CD4-positive, alpha-beta T cell treated with Interleukin-4 for 4 hours (primary cell): ENCODE data around the gene CDH1.

Experiments
- DNase-seq: peaks from one replicate; pipeline ENCODE4 v3.0.0-alpha.2; 2020

The CDH1 gene

GRCh38 chr16:68732042-68732680 is 4.9 kb upstream of the CDH1 start:
- DNase-seq, result no peak

GRCh38 chr16:68732741-68733399 is 4.2 kb upstream of the CDH1 start:
- no peak for DNase-seq

- DNase-seq, result no peak
Measured at GRCh38 chr16:68733570-68733969, 3.5 kb upstream of the CDH1 start.

DNA sequence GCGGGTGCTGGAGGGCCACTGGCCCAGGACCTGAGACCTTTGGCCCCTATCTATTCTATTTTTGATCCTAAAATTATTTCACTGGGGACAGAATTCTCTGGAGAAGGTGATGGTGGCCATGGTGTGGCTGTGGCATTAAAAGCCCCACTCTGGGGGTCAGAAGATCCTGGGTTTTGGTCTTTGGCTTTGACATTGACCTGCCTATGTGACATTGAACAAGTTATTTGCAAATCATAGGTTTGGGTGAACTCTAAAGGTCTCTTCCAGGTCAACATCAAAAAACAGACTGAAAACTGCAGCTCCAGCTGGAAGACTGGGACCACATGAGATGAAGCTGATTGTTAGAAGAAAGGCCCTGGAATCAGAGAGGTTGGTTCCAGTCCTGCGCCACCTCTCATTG is 2.3 kb upstream of the CDH1 start:
- no peak for DNase-seq

GRCh38 chr16:68736561-68736960 is 531 bp upstream of the CDH1 start:
- no peak for DNase-seq

GRCh38 chr16:68737730-68738629 is 888 bp downstream of the CDH1 start:
- DNase-seq, result no peak

DNA sequence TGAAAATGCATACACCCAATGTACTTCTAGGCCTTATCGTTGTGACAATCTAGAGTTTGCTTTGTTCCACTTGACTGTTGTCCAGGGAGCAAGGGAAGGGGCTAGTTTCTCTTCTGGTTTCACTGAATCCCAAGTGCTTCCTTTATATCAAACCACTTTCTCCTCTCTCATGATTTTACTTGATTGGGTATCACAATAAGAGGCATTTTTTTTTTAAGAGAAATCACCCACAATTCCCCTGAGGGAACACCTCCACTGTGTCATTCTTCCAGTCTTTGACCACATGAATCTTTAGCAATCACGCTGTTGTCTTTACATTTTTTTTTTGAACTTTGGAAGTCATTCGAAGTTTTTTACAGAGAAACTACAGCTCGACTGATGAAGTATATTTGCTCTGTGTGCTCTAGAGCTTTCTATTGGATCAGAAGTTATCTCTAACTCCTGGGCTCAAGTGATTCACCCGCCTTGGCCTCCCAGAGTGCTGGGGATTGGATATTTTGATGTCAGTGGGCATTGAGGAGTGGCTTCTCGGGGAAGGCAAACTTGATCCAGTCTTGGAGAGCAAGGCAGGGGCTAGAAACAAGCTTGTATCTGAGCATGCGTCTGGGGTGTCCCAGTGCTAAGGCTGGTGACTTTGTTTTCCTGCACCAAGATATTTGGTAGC is 3.0 kb downstream of the CDH1 start:
- no peak for DNase-seq

GRCh38 chr16:68740628-68741346 is 3.7 kb downstream of the CDH1 start:
- no peak for DNase-seq

DNA sequence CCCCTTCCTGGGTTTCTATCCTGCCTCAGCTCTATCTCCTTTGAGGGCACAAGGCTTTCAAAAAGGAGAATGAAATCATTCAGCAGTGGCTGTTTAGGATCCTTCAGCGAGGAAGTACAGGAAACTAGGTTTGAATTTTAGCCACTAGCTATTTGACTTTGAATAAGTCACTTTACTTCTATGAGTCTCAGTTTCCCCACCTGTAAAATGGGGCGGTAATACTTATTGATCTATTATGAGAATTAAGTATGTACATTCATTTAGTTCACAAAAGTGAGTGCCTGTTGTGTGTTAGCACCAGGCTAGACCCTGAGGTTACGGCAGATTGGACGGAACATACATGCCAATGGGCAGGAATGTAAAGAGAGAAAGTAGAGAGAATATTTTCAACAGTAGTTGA is 6.6 kb downstream of the CDH1 start:
- no peak for DNase-seq

DNA sequence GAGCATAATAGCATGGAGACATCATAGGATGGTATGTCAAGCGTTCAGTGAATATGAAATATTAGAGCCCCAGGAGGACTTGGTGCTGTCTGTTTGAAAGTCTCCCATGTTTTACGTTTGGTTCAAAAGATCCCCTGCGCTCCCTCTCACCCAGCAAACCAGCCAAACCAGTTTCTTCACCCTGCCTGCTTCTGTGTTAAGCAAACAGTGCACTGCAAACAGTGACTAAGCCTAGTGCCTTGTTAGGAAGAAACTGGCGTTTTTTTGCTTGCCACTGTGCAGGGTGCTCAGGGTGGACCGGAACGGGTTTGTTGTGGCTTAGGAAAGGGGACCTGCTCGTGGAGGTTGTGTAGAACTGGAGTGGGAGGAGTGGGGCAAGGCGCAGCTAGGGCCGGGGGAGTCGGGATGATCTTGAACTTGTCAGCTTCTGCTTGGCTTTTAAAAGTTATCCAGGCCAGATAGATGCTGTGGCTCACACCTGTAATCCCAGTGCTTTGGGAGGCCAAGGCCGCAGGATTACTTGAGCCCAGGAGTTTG is 7.7 kb downstream of the CDH1 start:
- no peak for DNase-seq

DNA sequence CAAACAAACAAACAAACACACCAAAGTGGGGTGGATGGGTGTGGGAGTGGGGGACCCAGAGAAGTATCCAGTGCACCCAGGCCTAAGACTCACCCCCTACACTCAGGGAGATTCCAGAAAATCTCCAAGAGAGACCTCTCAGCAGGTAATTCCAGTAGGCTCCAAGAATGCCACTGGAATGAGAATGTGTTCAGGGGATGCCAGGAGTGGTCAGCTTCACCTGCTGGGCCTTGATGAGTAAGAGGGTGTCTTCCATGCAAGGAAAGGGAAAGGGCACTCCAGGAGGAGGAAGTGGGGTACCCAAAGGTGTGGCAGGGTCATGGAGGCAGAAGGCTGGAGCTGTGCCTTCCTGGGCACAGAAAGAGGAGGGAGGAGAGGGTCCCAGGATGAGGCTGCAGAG is 9.9 kb downstream of the CDH1 start:
- DNase-seq, result no peak

GRCh38 chr16:68749432-68749831 is 12.3 kb downstream of the CDH1 start:
- DNase-seq, result no peak

DNA sequence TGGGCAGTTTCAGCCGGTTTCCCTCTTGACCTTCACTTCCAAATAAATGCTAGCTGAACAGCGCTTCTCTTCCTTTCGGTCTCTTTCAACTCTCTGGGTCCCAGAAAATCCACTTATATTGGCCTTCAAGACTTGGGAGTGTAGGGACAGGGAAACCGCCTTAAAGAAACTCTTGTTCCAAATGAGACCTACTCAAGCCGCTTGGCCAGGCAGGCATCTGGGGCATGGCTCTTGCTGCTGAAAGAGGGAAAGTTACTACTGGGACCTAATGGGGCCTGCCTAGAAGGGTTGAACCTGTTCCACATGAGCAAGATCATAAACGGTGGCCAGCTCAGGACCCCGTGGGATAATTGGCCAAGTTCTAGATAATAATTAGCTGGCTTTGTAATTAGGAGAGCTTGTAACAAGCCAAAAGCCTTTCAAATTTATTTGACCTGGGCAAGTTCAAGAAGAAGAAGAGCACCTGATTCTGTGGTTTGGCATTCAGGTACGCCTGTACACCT is 13.2 kb downstream of the CDH1 start:
- DNase-seq, result no peak

DNA sequence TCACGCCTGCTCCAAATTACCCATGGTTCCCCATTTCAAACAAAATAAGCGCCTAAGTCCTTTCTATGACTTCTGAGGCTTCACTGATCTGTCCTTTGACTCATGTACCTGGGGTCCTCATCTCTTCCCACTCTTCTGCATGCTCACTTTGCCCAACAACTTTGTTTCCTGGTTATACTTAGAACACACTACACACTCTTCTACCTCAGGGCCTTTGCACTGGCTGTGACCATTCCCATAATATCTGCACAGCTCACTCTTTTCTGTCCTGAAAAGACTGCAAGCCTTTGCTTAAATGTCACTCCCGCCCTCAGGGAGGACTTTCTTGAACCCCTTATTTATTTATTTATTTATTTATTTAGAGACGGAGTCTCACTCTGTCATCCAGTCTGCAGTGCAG is 14.1 kb downstream of the CDH1 start:
- DNase-seq, result no peak

DNA sequence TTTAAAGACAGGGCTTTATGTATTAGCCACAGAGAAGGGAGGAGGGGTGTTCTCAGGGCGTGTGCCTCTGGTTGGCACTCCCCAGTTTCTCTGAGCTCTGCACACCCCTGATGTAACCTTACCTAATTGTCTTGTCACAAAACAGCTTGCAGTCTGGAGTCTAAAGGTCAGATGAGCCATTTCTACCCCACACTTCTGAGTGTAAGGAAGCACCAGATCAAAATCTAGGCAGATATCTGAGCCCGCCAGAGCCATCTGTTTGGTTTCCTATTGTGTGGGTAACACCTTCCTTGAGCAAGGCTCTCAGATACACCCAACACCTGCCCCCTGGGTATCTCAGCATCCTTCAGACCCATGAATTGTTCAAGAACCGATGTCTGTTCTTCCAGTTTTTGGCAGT is 15.5 kb downstream of the CDH1 start:
- DNase-seq, result peak; percentile 63

GRCh38 chr16:68754084-68754792 is 17.1 kb downstream of the CDH1 start:
- DNase-seq, result no peak

DNA sequence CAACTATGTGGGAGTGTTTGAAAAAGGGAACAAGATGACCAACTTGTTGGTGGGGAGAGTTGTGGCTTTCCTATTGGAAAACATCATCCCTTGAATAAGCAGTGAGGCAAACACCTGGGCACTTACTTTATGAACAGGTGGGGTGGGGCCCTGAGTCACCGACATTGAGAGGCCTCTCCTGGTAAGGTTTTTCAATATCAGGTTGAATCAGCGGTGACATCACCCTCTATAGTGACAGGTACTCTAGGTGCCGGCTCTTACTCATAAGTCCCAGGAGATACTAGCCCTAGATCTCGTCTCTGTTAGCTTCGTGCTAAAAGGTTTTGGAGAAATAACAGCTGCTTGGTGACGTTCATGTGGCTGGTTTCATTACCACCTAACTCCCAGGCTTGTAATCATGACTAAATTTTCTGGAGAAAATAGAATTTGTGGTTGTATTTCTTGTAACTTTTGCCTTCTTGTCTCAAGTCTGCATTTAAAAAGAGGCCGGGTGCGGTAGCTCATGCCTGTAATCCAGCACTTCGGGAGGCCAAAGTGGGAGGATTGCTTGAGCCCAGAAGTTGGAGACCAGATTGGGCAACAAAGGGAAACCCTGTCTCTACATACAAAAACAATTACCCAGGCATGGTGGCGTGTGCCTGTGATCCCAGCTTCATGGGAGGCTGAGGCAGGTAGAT is 19.3 kb downstream of the CDH1 start:
- DNase-seq, result peak; percentile 67

GRCh38 chr16:68757625-68757935 is 20.5 kb downstream of the CDH1 start:
- no peak for DNase-seq

DNA sequence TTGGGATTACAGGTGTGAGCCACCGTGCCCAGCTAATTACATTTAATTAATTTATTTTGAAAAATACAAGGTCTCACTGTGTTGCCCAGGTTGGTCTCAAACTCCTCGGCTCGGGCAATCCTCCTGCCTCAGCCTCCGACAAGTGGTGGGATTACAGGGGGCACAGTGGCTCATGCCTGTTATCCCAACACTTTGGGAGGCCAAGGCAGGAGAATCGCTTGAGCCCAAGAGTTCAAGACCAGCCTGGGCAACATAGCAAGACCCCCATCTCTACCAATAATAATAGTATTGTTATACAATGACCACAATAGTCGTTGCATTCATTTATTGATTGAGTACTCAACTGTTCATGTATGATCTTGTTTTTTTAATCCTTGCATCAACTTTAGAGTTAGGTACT is 22.0 kb downstream of the CDH1 start:
- DNase-seq, result no peak

DNA sequence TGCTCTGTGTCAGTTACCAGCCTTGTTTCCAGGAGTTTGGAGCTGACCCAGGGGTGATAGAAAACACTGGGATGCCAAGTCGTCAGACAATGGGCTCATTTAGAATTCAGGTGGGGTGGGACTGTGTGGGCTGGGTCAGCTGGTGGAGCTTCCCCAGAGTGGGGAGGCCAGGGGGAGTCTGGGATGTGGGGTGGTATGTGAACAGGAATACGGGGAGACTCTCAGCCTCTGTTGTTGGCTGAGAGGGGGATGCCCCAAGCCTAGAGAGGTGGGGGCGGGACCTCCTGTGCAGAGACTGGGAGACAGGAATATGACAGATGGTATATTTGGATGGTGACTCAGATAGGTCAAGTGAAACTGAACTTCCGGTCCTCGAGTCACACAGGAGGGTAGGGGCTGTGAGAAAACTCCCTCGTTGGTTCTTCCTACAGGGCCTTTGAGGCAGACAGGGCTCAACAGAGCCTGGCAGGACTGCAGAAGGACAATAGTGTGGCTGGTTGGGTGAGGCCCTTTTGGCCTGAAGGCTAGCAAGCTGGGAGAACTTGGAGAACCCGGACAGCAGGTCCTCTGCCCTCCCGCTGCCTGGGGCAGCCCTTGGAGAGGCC is 23.7 kb downstream of the CDH1 start:
- peak; percentile 18 for DNase-seq
